OCI-LY7 (cell line): ENCODE results near the gene CTTNBP2NL.
"Not testable (repeated sequence)": the region's sequence is repeated elsewhere in the genome, so short reads cannot be mapped to it uniquely, and the experiment has no call there.

Source experiments
- CTCF ChIP-seq: fragments of 200-600 bp; sonication (generic); conservative IDR thresholded peaks from 2 replicates; pipeline ENCODE4 v1.5.1; 2014; ENCODE audit warnings: mild to moderate bottlenecking, antibody characterized with exemption, low read length, moderate library complexity, mixed read lengths
- EZH2phosphoT487 ChIP-seq: fragments of 200-600 bp; sonication (generic); IDR thresholded peaks from 2 replicates; pipeline ENCODE4 v1.6.1; 2018; ENCODE audit warnings: low read depth, borderline replicate concordance, mild to moderate bottlenecking, mixed run types, antibody characterized with exemption, low read length, moderate library complexity, mixed read lengths

GRCh38 chr1:112423666-112424065 is 27.7 kb downstream of the CTTNBP2NL start:
- not testable (repeated sequence) for TF ChIP-seq CTCF, EZH2phosphoT487
